Activated CD4-positive, alpha-beta T cell treated with anti-CD3 and anti-CD28 coated beads for 4 hours (primary cell): ENCODE results near the gene GPR55.
A peak's percentile ranks its signal among the peaks of the same experiment; 100 is the strongest.

Experiments used
- DNase-seq, 2 donors: peaks; one replicate each; pipeline ENCODE4 v3.0.0-alpha.2; 2020

The GPR55 gene

GRCh38 chr2:230933521-230934180 lies 8.6 kb upstream of the GPR55 start:
- no peak for DNase-seq

GRCh38 chr2:230932556-230933511 lies 7.8 kb upstream of the GPR55 start:
- DNase-seq = no peak

- DNase-seq = no peak
Observed at GRCh38 chr2:230931556-230932231, 6.7 kb upstream of the GPR55 start.

GRCh38 chr2:230930928-230931555 lies 6.0 kb upstream of the GPR55 start:
- no peak for DNase-seq

- DNase-seq = no peak
Observed at GRCh38 chr2:230930149-230930780, 5.2 kb upstream of the GPR55 start.

- no peak for DNase-seq
Observed at GRCh38 chr2:230929381-230930148, 4.5 kb upstream of the GPR55 start.

GRCh38 chr2:230928701-230929380 lies 3.8 kb upstream of the GPR55 start:
- DNase-seq = no peak

- DNase-seq = no peak
Observed at GRCh38 chr2:230927711-230928341, 2.8 kb upstream of the GPR55 start.

GRCh38 chr2:230925879-230926765 lies 1.1 kb upstream of the GPR55 start:
- DNase-seq = peak in 1 of 2 donors; percentile 22

GRCh38 chr2:230925443-230925878 lies 419 bp upstream of the GPR55 start:
- DNase-seq = no peak

GRCh38 chr2:230924092-230924469 lies 961 bp downstream of the GPR55 start:
- no peak for DNase-seq

GRCh38 chr2:230922951-230923717 lies 1.9 kb downstream of the GPR55 start:
- no peak for DNase-seq

GRCh38 chr2:230921806-230922595 lies 3.0 kb downstream of the GPR55 start:
- DNase-seq = no peak

GRCh38 chr2:230920167-230920566 lies 4.9 kb downstream of the GPR55 start:
- DNase-seq = no peak

GRCh38 chr2:230919681-230920080 lies 5.4 kb downstream of the GPR55 start:
- no peak for DNase-seq

- no peak for DNase-seq
Observed at GRCh38 chr2:230919240-230919639, 5.8 kb downstream of the GPR55 start.

- no peak for DNase-seq
Observed at GRCh38 chr2:230916218-230916617, 8.8 kb downstream of the GPR55 start.

GRCh38 chr2:230915319-230915718 lies 9.7 kb downstream of the GPR55 start:
- no peak for DNase-seq
